8988T (cell line): ENCODE measurements around the gene CEP112.

Experiments used
- DNase-seq: peaks from one replicate; pipeline ENCODE4 v3.0.0; 2011

Gene CEP112

DNA sequence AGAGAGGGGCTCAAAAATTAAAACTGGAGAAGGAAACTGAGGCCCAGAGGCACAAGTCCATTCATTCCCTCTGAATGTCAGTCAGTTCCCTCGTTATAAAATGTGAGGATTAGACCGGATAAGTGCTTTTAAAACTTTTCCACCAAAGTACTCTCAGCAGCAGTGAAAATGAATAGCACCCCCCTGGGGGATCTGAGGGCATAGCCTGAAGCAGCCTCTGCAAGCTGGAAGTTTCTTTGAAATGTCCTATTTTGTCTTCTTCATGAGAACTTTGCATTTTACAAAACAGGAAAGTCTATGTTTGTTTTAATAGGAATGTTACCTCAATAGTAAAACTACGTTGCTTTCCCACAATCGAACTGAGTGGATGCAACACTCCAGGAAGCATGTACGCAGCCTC is 273.0 kb downstream of the CEP112 start:
- no peak for DNase-seq

DNA sequence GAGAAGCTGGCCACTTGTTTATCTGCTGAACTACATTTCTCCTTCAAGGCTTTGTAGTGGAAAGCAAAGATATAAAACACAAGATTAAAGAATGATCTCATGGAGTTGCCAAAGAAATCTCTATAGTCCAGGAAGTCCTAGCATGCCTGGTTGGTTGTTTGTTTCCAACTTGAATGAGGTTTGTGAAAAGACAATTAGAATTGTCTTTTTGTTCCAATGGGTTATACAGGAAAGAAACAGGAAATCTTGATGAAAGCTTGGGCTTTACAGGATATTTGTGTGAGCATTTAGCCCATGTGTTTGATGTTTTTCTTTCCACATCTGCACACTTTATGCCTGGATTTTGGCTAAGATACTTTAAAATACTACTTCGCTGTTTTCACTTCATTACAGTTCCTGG is 273.4 kb downstream of the CEP112 start:
- DNase-seq, result no peak

DNA sequence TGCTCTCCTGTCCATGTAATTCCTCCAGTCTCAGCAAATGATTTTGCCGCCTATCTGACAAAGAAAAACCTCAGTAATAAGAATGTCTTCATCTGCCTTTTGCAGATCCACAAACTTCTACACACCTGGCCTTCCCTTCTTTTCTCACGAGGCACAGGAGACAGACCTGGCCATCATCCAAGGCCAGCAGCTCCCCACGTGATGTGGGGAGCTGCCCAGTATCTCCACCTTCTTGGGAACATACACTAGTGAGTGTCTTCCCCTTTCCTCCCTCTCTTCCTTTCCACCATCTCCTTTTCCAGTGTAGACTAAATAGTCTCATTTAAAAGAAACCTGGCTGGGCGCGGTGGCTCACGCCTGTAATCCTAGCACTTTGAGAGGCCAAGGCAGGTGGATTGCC is 274.4 kb downstream of the CEP112 start:
- DNase-seq, result no peak

GRCh38 chr17:65916425-65916824 is 275.5 kb downstream of the CEP112 start:
- DNase-seq, result no peak

GRCh38 chr17:65914784-65915342 is 277.1 kb downstream of the CEP112 start:
- no peak for DNase-seq

DNA sequence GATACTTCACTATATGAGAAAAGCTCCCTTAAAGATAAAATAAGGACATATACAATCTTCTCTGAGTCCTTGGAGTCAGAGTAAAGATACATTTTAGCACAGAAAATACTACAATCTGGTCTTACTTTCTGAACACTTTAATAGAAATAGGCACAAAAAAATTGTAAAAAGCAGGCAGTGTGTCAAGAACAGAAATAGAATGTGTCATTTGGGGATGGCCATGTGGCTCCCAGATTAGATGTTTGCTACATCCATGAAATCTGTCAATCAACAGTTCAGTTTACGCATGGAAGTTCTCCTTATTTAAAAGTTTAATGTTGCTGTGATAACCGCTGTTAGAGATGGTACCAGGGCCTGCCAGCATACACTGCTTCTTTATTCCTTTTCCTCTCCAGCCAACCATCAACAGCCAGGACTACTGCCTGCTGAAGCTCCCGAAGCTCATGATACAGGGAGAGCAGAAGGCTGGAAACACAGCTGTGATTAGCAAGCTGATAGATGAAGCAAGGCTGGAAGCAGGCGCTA is 278.5 kb downstream of the CEP112 start:
- DNase-seq, result no peak

- no peak for DNase-seq
Measured at GRCh38 chr17:65910836-65911235, 281.1 kb downstream of the CEP112 start.

DNA sequence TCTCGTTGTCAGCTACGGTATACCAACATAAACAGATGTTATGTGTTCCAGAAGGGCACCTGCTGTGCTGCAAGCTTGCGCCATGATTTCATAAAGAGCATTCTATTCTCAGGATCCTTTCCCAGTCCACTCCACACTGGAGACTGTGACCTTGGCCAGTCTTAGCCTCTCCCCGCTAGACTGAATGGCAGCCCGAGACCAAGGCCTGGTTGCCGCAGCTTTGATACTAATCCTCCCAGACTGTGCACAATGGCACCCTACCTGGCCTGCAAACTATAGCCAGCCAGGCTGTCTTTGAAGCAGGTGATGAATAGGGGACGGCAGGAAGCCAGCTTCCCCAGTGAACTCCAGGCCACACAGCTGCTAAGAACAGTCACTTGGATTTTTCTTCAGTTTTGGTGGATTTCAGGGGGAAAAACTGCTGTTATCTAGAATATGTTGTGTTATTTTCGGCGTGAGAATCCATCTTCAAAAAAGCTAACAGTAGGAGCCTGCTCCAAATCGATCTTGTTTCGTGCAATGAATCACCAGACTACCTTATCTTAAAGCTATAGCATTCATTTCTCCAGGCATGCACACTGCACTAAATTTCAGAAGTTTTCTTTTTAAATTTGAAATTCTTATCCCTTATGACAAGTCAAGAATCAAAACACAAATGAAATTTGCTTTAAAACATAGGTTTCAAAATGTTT is 289.0 kb downstream of the CEP112 start:
- DNase-seq, result no peak

DNA sequence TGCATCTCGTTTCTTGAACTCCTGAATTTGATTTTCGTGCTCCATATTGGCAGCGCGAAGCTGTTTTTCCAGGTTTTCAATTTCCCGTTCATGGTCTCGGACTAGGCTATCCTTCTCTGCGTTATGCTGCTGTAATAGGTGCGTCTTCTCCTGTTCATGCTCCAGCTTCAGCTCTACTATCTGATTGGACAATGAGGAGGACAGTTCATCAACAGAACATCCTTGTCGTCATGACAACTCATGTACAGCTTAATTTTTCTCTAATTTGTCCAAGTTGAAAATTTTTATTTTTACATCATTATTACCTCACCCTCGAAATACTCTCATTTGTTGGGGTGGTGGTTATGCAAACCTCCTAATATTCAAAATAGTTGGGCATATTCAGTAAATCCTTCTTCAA is 289.8 kb downstream of the CEP112 start:
- no peak for DNase-seq

GRCh38 chr17:65901394-65901793 is 290.5 kb downstream of the CEP112 start:
- DNase-seq, result no peak

DNA sequence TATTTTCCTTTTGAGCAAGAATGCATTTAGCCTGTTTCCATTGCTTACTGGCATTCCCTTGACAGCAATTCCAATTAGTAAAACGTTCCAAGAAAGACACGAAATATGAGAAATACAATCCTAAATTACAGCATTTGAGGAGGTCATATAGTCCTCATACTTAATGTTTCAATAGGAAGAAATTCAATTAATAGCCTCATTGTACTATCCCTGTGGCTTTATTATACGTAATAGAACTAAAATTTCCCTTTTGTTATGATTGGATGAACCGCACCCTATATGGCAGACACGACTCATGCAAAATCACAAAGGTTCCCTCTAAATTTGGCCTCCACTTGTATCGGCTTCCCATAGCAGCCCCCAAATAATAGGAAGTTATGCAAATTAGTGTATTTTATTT is 291.7 kb downstream of the CEP112 start:
- DNase-seq, result no peak

- DNase-seq, result no peak
Measured at GRCh38 chr17:65898651-65899050, 293.3 kb downstream of the CEP112 start.

DNA sequence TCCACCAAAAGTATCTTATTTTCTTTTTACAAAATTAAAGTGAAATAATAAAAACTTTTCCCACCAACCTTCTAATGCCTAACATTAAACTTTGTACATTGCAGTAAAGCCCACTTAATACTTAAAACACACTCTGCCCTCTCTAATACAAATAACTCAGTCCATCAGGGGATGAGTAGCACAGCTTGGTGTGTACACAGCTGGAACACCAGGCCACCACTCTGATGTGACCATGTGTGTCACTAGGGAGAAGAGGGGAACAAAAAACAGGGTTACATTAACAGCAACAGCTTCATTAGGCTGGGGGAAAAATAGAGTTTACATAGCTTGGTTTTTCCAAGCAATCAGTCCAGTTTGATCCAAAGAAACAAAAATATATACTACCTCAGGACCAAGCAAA is 295.0 kb downstream of the CEP112 start:
- no peak for DNase-seq

GRCh38 chr17:65895969-65896368 is 296.0 kb downstream of the CEP112 start:
- no peak for DNase-seq

DNA sequence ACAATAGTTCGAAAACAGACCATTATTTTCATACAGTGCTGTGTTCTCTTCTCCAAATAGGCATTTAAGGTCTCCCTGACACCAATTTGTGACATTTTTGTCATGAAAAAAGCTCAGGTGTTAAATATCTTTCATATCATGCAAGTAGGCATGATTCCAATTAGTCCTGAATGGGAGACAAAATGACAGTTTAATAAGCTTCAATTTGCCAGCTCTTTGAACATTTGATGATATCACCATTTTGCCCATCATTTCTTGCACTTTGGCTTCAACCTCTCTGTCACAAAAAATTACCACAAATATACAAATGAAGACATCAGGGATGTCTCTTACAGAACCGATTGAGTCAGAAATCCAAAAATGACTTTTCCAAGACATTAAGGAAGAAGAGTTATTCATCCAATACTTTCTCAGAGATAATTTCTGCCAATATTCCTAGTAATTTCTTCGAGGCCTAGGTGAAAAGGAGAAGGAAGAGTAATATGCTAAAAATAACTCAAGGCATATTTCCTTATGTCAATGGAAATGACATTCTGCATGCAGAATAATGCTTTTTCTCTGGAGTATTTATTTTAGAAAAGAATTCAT is 298.1 kb downstream of the CEP112 start:
- DNase-seq, result no peak

DNA sequence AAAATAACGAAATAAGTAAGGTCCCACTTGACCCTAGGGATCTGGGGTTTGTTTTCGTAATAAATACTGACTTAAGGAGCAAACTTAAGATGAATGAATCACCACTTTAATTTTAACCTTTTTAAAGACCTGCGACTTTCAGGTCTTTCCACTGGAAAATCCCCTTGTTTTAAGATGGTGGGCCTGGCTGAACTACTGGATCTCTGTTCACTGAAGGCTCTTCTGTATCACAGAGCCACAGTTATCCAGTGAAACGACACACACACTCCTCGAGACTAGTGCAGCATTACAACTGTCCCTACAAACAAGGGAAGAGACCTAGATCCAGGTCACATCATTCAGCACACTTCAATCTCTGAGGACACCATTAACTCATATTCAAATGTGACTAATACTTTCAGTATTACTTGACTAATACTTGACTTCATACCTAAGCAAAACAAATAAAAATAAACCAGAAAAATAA is 299.0 kb downstream of the CEP112 start:
- DNase-seq, result no peak

GRCh38 chr17:65891231-65891735 is 300.6 kb downstream of the CEP112 start:
- no peak for DNase-seq

- DNase-seq, result no peak
Measured at GRCh38 chr17:65888649-65889048, 303.3 kb downstream of the CEP112 start.

- no peak for DNase-seq
Measured at GRCh38 chr17:65886315-65887245, 305.4 kb downstream of the CEP112 start.

- DNase-seq, result no peak
Measured at GRCh38 chr17:65885541-65886312, 306.2 kb downstream of the CEP112 start.

GRCh38 chr17:65876985-65877384 is 314.9 kb downstream of the CEP112 start:
- DNase-seq, result no peak

- no peak for DNase-seq
Measured at GRCh38 chr17:65868881-65869280, 323.1 kb downstream of the CEP112 start.
